Measurements from ENCODE around the gene MORC4. TPM values are rescaled to one million over a fixed set of nuclear protein-coding genes. Genes with fewer than 3 reads are reported as not detected.

The MORC4 gene
- 23.5 and 24.4 TPM in 2 replicates for total RNA-seq

DNA sequence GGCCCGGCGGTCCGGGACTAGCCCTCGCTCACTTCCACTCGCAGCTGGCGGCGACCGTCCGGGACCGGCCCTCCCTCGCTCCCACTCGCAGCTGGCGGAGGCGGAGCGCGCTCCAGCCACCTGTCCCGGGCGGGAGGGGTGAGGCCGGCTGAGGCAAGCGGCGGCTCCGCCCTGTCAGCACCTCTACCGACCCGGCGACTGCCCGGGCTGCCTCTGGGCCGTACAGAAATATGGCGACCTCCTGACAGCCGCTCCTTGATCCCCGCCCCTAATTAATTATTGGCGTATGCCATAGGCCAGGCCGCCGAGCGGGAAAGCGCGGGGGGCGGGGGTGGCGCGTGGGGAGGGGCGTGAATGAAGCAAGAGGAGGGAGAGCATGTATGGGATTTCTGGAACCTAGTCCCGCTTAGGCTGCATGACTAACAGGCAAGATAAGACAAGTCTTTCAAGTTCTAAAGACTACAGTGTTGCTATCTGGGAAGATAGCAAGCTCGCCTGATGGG is at the start of gene MORC4:
Gene MORC4, minus strand, starts transcription at position 200 of the 503 bp plus-strand sequence. CDS start 243 bp downstream, outside the sequence.

DNA sequence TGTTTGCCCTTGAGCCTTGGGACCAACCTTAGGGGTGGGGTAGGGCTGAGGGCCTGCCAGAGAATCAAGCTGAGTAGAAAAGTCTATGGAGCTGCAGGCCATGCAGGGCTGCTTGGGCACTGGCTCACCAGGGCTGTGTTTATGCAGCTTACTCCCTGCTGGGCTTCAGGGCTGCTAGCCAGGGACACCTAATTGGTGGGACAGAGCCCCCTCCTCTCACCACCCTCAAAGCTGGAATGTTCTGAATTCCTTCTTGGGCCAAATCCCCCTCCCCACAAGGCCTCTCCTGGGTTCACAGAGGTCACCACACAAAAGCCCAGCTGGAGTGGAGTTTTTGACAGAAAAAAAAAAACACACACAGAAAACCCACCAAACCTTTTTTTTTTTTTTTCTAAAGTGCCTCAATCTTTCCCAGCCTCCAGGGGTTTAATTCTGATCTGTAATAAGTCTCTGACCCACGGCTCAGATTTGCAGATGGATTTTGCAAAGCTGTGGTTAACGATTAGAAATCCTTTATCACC is 80.0 kb downstream of the MORC4 start, which contains the start of gene CLDN2:
Gene CLDN2, plus strand, starts transcription at position 471 of the 521 bp plus-strand sequence. CDS start 7,827 bp downstream, outside the sequence.

DNA sequence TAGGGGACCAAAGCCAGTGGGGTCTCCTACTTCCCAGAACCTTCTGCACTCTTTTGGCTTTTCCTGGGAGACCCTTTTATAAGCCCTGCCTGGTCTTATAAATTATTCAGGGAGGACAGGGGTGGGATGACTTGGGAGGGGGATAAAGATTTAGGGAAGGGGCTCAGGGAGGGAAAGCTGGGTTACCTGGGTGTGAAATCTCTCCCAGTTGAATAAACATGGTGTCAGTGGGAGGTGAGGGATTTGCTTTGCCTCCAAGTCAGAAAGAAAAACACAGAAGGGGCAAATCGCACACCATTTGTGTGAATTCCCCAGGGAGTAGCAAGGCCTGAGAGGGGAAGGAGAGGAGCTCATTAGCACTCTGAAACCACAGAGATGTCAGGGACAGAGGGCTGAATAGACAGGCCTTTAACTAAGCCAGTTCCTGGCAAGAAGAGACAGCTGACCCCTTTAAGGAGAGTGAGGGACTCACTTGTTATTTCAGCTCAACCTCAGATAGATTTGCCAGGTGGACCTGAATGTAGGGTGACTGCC is 96.7 kb downstream of the MORC4 start, which contains the start of gene RIPPLY1:
Gene RIPPLY1, minus strand, starts transcription at position 51 of the 534 bp plus-strand sequence. CDS start 54 bp downstream, outside the sequence.

Other genes with a start within 250 kb of the MORC4 start
- 7.0 and 13.2 TPM in 2 replicates for gene TBC1D8B, start 197.5 kb downstream of the MORC4 start, total RNA-seq
- gene RIPPLY1, start 96.9 kb downstream of the MORC4 start, total RNA-seq, result not detected in 2 replicates
- gene CLDN2, start 79.8 kb downstream of the MORC4 start, total RNA-seq, result not detected in 2 replicates
- 10.5 and 14.0 TPM in 2 replicates for gene RBM41, start 118.6 kb upstream of the MORC4 start, total RNA-seq
- gene NUP62CL, start 206.2 kb upstream of the MORC4 start, total RNA-seq, result 0.32 TPM in 1 of 2 replicates, not detected in the other
- not detected in 2 replicates for gene DNAAF6, start 206.4 kb upstream of the MORC4 start, total RNA-seq

All from bronchial smooth muscle cell (primary cell).